ENCODE data around the gene MRPS17.
"Not testable (repeated sequence)": the region's sequence is repeated elsewhere in the genome, so short reads cannot be mapped to it uniquely, and the experiment has no call there.

Gene MRPS17

DNA sequence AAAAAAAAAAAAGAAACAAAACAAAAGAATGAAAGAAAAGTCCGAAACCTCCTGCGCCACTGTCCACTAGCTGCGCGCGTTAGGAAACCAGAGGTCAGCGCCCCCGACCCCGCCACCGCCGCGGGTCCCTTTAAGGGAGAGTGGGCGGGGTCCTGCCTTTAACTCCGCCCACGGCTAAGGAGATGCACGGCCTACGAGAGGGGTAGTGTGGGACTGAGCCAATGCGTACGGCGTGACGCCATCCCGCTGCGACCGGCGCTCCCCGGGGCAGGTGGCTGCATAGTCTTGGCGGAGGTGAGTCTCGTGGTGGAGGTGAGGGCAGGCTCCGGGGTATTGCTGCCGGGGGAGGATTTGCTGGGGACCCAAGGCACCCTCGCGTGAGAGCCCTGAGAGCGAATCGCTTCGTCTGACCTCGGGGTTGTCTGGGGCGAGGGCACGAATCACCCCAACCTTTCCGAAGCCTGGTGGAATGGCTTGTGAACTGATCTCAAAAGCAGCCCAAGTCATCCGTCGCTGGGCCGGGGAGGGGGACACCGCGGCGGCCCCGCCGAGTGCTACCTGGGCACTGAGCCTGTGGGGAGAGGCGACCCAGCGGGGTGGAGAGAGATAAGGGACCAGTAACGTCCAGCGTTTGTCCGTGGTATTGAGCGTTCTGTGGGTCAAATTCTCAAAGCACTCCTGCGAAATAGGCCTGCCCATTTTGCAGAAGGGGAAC, at the start of gene MRPS17:
Gene MRPS17, plus strand, starts transcription at position 241 of the 715 bp plus-strand sequence. CDS start 1,319 bp downstream, outside the sequence.
- peak; percentile 93 to 94 for DNase-seq

DNA sequence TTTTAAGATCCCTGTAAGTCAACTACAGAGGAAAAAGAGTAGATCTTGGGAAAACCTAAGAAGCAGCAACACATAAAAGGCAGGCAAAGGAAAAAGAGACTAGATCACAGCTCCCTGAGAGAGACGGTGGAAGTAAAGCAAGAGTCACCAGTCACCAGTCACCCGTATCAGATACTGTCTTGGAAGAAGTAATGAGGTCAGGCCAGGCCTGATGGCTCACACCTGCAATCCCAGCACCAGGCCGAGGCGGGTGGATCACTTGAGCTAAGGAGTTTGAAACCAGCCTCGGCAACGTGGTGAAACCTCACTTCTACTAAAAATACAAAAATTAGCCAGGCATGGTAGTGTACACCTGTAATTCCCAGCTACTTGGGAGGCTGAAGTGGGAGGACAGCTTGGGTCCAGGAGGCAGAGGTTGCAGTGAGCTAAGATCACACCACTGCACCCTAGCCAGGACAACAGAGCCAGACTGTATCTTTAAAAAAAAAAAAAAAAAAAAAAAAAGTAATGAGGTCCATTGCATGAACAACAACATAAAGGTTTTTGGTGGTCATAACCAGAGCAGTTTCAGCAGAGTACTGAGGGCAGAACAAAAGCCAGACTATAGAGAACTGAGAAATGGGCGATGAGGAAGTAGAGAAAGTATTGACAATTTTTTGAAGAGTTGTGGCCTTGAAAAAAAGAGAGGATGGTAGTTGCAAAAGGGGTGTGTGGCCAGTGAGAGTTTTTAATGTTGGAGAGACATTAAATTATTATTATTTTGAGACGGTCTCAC, 47.5 kb upstream of the MRPS17 start:
- DNase-seq = no peak

DNA sequence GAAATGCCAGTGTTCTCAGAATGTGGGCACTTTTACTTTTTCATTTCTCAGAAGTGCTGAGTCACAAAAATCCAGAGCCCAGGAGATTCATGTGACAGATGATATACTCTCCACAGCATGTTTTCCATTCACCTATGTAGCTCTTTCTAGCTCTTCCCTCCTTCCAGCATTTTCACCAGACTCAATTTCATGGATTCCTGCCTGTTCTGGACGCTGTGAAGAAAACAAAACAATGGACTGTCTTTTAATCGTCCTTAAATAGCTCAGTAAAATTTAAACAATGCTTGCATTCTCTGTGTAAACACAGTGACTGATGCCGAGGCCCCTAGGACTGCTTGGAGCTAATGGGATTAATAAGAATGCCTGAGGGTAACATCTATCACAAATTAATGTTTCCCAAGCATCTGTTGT, 38.9 kb upstream of the MRPS17 start:
- DNase-seq = no peak

DNA sequence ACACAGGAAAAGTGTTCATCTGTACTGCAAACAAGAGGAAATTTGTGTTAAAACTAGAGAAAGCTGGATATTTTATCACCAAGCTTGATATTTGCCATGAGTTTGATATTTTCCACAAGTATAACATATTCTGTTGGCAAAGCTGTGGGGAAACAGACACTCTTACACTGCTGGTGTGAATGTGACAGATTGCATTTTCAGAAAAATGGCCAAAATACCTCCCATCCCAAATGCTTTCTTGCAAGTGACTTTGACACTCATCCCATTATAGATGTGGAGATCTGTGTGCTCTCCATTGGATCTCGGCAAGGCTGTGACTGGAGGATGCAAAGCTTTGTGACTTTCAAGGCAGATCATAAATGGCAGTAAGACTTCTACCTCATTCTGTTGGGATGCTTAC, 33.9 kb upstream of the MRPS17 start:
- no peak for DNase-seq

DNA sequence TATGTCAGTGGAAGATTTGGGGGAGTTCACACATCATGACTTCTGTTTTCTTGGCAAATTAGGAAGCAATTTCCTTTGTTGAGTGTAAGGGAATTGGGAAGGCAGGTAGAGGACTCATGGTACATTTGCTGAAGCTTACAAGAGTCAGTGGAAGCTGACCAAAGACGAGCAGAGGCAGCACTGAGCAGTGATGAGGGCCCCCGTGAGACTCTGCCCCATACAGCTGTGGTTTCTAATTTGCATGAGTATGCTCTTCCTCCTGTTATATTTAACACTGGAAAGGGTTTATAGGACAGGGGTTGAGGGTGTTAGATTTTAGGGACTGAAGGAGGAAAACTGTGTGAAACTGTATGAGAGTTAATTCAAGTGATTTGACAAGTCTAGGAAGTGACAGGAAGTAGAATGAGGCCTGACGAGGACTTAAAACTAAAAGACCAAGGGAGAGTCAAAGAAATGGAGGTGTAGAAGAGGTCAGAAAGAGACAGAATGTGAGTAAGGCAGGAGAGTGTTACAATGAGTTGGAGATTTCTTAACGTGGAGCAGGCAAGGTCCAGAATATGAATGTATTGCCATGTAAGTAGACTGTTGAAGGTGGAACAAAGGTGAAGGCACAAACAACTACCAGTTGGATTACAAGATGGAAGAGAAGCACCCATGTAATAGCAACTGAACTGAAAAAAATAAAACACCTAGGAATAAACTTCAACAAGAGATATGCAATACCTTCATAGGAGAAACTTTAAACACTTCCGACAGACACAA, 23.5 kb upstream of the MRPS17 start:
- DNase-seq = no peak

DNA sequence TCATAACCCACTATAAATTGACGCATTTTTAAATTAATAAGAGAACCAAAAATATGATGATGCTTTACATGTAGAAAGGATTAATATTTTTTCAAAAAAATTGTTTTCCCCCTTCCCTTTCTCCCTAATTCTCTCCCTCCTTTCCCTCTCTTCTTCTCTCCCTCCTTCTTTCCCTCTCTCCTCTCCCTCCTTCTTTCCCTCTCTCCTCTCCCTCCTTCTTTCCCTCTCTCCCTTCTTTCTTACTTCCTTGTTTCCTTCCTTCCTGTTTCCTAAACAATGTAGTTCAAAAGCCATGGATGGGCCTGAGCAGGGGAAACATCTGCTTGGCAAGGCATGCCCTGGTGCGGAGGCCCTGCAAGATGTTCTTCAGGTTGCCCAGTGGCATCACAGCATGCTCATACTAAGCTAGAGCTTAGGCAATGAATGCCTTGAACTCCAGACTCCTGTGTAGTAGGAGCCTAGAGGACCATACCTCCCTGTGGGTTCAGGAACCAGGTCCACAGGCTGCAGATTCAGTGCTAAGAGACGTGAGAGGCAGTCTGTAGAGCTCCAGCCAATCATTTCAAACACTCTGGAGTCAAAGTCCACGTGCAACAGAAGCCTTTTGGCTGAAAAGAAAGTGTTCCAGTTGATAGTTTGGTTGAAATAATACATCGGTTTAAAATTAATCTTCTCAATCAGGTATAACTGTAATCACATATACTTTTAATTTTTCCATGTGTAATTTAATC, 20.1 kb upstream of the MRPS17 start:
- DNase-seq = no peak

DNA sequence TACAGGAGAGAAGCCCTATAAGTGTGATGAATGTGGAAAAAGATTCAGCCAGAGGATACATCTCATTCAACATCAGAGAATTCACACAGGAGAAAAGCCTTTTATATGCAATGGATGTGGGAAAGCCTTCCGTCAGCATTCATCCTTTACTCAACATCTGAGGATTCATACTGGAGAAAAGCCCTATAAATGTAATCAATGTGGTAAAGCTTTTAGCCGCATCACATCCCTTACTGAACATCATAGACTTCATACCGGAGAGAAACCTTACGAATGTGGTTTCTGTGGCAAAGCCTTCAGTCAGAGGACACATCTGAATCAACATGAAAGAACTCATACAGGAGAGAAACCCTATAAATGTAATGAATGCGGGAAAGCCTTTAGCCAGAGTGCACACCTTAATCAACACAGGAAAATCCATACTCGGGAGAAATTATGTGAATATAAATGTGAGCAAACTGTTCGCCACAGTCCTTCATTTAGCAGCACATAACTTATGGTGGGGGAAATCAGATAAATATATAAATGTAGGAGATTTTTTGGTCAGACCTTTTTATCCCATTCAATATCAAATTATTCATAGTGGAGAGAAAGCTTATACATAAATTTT, 12.1 kb upstream of the MRPS17 start:
- DNase-seq = no peak

DNA sequence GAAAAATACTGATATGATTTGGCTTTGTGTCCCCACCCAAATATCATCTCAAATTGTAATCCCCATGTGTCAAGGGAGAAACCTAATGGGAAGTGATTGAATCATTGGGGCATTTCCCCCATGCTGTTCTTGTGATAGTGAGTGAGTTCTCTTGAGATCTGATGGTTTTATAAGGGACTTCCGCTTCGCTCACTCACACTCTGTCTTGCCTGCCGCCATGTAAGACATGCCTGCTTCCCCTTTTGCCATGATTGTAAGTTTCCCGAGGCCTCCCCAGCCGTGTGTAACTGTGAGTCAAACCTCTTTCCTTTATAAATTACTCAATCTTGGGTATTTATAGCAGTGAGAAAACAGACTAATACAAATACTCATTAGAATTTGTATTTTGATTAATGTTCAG, 5.1 kb upstream of the MRPS17 start:
- DNase-seq = no peak

DNA sequence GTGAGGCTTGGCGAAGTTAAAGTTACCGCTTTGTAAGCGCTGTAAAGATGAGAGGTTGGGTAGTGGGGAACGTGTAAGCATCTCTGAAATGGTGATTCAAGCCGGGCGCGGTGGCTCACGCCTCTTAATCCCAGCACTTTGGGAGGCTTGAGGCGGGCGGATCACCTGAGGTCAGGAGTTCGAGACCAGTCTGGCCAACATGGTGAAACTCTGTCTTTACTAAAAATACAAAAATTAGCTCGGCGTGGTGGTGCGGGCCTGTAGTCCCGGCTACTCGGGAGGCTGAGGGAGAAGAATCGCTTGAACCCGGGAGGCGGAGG, 635 bp downstream of the MRPS17 start:
- not testable (repeated sequence) for DNase-seq

DNA sequence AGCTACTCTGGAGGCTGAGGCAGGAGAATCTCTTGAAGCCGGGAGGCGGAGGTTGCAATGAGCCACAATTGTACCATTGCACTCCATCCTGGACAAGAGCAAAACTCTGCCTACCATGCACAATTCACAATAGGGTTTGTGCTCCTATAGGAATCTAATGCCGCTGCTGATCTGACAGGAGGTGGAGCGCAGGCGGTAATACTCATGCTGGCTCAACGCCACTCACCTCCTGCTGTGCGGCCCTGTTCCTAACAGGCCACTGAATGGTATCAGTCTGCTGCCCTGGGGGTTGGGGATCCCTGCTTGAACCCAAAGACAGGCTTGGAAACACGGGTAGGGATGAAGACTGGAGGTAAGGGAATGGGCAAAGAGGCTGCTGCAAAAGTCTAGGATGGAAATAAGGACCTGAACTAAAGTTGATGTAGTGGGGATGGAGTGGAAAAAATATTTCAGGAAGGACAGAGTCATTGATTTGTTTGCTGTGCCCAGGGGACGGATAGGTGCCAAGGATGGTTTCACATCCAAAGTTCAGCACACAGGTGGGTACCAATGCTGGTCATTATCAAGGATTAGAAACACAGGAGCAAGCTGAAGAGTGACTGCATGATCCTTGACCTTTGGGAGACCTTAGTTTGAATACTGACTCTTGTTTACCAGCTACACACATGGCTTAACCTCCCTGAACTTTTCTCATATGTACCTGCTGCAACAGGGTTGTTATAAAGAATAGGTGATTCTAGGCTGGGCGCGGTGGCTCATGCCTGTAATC, 2.2 kb downstream of the MRPS17 start:
- DNase-seq = no peak

DNA sequence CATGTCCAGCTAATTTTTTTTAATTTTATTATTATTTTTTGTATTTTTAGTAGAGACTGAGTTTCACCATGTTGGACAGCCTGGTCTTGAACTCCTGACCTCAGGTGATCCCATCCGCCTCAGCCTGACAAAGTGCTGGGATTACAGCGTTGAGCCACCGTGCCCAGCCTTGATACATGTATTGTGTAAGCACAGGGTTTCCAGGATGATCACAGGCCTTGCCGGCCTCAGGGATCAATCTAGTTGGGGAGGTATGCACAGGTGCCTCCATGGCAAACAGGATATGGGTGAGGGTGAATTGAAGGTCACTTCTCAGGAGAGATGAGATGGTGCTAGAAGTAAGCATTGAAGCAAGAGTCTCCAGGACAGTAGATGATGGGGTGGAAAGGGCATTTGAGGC, 5.5 kb downstream of the MRPS17 start:
- no peak for DNase-seq

DNA sequence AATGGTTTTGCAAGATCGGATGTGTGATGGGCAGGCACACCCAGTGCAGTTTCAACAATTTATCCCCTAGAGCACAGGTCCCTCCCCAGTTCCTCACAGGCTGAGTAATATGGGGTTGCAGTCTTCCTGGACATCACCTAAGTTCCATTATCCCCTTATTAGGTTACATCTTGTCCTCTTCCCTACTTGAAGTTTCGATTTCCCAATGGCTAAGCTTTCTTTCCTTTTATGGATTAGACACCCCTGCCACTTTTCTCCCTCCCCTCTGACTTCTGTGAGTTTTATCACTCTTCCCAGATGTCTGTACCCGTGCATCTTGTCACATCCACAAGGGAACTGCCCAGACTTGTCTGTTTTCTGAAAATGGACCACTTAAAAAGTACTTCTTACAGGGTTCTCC, 10.3 kb downstream of the MRPS17 start:
- no peak for DNase-seq

DNA sequence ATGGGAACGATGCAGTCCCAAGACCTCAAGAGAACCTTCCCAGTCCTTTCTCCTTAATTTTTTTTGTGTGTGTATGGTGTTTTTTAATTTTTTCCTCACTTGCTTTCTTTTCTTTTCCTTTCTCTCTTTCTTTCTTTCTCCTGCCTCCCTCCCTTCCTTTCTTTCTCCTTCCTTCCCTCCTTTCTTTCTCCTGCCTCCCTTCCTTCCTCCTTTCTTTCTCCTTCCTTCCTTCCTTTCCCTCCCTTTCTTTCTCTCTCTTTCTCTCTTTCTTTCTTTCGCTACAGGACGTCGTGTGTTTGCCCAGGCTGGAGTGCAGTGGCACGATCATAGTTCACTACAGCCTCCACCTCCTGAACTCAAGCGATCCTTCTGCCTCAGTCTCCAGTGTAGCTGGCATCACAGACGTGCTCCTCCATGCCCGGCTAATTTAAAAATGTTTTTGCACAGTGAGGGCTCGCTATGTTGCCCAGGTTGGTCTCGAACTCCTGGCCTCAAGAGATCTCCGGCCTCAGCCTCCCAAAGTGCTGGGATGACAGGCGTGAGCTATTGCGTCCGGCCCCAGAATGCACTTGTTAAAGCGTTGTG, 12.0 kb downstream of the MRPS17 start:
- no peak for DNase-seq

DNA sequence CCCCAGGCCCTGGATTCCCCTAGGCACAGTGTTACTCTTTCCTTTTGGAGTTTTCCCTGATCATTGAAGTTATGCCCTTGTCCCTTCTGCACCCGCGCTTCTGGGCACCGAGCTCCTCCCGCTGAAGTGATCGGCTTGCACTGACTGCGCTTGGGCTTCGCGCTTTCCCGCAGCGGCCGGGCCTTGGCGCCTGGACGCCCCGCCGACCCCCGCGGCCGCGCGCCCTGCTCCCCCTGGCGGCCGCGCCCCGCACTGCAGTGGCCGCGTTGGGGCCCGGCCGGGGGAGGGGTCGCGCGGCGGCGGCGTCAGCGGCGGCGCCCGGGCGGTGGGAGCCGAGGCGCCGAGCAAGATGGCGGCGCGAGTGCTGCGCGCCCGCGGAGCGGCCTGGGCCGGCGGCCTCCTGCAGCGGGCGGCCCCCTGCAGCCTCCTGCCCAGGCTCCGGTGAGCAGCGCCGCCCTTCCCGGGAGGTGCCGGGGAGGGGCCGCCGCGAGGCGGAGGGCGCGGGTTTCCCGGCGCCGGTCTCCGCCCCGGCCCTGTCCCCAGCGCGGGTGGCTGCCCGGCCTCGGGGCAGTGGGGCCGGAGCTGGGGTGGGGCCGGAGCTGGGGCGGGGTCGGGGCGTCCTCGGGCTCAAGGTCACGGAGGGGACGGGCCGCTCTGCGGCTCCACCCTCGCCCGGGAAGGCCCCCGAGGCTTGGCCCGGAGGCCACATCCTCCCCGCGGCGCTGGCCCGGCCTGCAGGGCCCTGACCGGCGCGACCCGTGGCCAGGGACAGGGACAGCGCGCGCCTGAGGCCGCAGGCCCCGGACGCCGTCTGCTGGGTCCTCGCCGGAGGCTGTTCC, 12.8 kb downstream of the MRPS17 start, which contains the start of gene NIPSNAP2:
Gene NIPSNAP2, plus strand, starts transcription at position 325 of the 839 bp plus-strand sequence. Its CDS starts 25 bp downstream, at position 350.
- DNase-seq = peak; percentile 72 to 77

DNA sequence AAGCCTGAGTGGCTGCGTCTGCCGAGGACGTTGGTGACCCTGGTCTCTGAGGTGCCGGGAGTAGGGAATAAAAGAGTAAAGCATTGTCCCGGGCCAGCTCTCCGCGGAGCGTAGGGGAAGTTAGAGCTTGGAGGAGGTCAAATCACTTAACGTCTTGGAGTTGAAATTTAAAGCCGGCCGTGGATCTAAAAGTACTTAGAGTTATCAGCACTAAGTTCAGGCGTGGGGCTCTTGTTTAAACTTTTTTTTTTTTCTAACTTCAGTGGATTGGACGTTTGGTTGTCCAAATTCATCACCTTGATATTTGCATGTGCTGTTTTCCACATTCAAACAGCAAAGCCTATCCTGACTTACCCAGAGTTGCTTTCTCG, 13.4 kb downstream of the MRPS17 start:
- no peak for DNase-seq

DNA sequence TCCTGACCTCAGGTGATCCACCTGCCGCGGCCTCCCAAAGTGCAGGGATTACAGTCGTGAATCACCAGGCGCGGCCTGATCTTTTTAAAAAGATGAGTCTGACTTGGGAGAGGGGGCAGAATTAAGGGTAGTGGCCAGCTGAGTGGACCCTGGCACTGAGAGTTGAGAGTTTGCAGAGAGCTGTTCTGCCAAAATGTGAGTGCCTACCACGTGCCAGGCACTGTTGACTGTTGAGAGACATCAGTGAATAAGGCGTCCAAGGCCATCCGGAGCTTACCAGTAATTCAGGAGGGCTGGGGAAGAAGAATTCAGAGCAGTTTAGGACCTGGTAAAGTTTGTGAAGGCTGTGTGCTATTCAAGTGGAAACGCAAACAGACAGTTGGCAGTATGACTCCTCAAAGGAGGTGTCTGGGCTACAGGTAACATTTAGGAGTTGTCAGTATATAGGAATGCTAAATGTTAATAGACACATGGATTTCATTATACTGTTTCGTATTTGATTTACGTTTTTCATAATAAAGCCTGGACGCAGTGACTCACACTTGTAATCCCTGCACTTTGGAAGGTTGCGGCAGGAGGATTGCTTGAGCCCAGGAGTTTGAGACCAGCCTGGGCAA, 14.2 kb downstream of the MRPS17 start:
- DNase-seq = no peak

DNA sequence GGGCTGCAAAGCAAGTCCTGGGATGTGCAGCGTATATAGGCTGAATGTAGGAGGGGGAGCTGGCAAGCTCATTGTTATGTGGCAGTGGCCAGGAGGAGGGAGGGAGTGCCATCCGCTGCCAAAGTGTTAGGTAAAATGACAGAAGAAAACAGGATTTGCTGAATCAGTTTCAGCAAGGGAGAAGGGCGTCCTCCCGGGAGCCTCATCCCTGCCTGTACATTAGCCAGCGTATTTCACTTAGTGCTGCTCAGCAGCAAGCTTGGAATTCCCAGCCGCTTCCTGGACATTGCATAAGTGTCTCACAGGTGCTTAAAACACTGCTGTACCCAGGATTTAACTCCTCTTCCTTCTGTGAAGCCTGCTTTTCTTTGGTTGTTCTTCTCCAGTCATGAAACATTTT, 15.2 kb downstream of the MRPS17 start:
- no peak for DNase-seq

DNA sequence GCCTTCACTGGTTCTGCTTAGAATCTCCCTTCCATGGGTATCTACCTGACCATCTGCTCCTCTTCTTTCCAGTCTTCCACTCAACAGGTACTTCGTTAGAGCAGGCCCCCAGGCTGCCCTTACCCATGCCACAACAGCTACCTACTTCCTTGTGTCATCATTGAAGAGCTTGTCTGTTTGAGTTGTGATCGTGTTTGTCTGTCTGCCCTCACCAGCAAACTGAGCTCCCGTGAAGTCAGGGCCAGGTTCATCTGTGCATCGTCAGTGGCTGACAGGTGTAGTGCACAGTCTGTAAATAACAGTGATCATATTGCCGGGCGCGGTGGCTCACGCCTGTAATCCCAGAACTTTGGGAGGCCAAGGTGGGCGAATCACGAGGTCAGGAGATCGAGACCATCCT, 17.7 kb downstream of the MRPS17 start:
- no peak for DNase-seq

DNA sequence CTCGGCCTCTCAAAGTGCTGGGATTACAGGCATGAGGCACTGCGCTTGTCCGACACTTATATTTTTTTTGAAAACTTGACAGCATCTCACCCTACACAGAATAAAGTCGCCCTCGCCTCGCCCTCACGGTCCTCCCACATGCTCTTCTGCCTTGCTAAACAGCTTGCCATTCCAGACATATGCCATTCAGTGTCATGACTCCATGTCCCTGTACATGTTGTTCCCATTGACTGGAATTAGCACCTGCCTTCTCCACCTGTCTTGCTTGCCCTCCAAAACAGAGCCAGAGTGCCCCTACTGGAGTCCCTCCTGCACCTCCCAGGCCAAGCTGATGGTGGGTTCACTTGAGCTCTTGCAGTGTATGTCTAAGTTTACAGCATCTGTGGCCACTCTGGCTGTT, 18.9 kb downstream of the MRPS17 start:
- no peak for DNase-seq

DNA sequence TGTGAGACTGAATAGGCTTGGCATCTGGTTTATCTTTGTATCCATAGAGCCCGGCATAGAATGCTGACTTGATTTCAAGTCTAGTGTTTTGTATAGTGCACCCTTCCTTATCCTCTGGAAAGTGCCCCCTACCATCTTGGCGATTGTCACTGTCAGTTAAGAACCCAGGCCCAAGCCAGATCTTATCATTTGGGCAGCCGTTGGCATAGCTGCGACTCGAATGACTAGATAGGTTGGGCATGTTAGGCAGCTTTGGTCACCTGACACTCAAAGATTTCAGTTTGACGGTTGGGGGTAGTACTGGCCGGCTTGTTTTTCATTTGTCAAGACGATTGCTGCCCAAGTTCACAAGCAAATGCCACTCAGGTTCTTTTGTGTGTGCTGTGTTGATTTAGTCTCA, 19.3 kb downstream of the MRPS17 start:
- no peak for DNase-seq
